IMR-90 (cell line): ENCODE results near the gene MADD. TPM values are rescaled to one million over a fixed set of nuclear protein-coding genes. Genes with fewer than 3 reads are reported as not detected.

Source experiments
- ATAC-seq: fragments of 200-7000 bp; cut with Tn5 transposase; 2 replicates; pipeline ENCODE4 v1.9.1; 2020; ENCODE audit warnings: low read depth, mild to moderate bottlenecking, moderate library complexity
- BruUV-seq: library from RNA; stranded (reverse); fragments of 400-500 nt; replicated peaks from 2 replicates; lab custom pipeline; 2021; lab: Mats Ljungman, UMichigan
- CTCF ChIA-PET: fragments of 300-600 bp; formaldehyde crosslinking; extraction: SDS; loops from one replicate; lab custom pipeline; 2021; ENCODE audit warnings: antibody characterized with exemption; lab: Yijun Ruan, JAX
- POLR2A ChIA-PET: fragments of 300-600 bp; sonication (Branson Sonifier 250); formaldehyde crosslinking; loops from one replicate; lab custom pipeline; 2022; ENCODE audit warnings: antibody characterized with exemption; ENCODE audit not compliant: unreplicated experiment; lab: Charles Lee
- DNase-seq: peaks from one replicate; pipeline ENCODE4 v3.0.0; 2013
- H2AFZ ChIP-seq: replicated peaks from 2 replicates; pipeline ENCODE3; 2013; ENCODE audit warnings: low read length, mild to moderate bottlenecking; ENCODE audit not compliant: poor library complexity
- H2AK5ac ChIP-seq: 2 replicates; pipeline ENCODE4 v1.6.1; 2013; ENCODE audit warnings: low read depth, low read length, inconsistent platforms
- H2AK9ac ChIP-seq: replicated peaks from 2 replicates; pipeline ENCODE3; 2013; ENCODE audit warnings: mild to moderate bottlenecking, low read depth, low read length, moderate library complexity; ENCODE audit not compliant: poor library complexity
- H2BK120ac ChIP-seq: 2 replicates; pipeline ENCODE4 v1.6.1; 2013; ENCODE audit warnings: low read depth, low read length, inconsistent platforms
- H2BK15ac ChIP-seq: 3 replicates; pipeline ENCODE4 v1.6.1; 2013; ENCODE audit warnings: low read depth, low read length, inconsistent platforms
- H2BK20ac ChIP-seq: 2 replicates; pipeline ENCODE4 v1.6.1; 2013; ENCODE audit warnings: low read depth, mild to moderate bottlenecking, inconsistent platforms, low read length, moderate library complexity
- H2BK5ac ChIP-seq: 2 replicates; pipeline ENCODE4 v1.6.1; 2013; ENCODE audit warnings: mild to moderate bottlenecking, low read depth, low read length, inconsistent platforms; ENCODE audit not compliant: poor library complexity, severe bottlenecking
- H3K14ac ChIP-seq: replicated peaks from 2 replicates; pipeline ENCODE4 v1.6.1; 2013; ENCODE audit warnings: low read depth, low read length, inconsistent platforms
- H3K18ac ChIP-seq: 2 replicates; pipeline ENCODE4 v1.6.1; 2013; ENCODE audit warnings: low read depth, low read length, control low read depth
- H3K23ac ChIP-seq: 2 replicates; pipeline ENCODE4 v1.6.1; 2013; ENCODE audit warnings: low read depth, low read length, inconsistent platforms
- H3K27ac ChIP-seq: 2 replicates; pipeline ENCODE4 v1.5.1; 2013; ENCODE audit warnings: mild to moderate bottlenecking, control low read depth, low read length; ENCODE audit not compliant: insufficient read depth
- H3K27me3 ChIP-seq: 2 replicates; pipeline ENCODE4 v1.6.1; 2013; ENCODE audit warnings: low read length; ENCODE audit not compliant: control insufficient read depth, insufficient read depth
- H3K36me3 ChIP-seq: 2 replicates; pipeline ENCODE4 v1.6.1; 2013; ENCODE audit warnings: low read length, mixed read lengths; ENCODE audit not compliant: control insufficient read depth, insufficient read depth
- H3K4ac ChIP-seq: 2 replicates; pipeline ENCODE4 v1.6.1; 2013; ENCODE audit warnings: low read depth, low read length, inconsistent platforms
- H3K4me1 ChIP-seq: 2 replicates; pipeline ENCODE4 v1.6.1; 2013; ENCODE audit warnings: low read length, mixed read lengths; ENCODE audit not compliant: control insufficient read depth, insufficient read depth
- H3K4me2 ChIP-seq: 2 replicates; pipeline ENCODE4 v1.6.1; 2013; ENCODE audit warnings: low read depth, mild to moderate bottlenecking, control low read depth, low read length, moderate library complexity
- H3K4me3 ChIP-seq: 2 replicates; pipeline ENCODE4 v1.5.1; 2013; ENCODE audit warnings: low read depth, mild to moderate bottlenecking, control low read depth, low read length, moderate library complexity; ENCODE audit not compliant: insufficient read depth
- H3K56ac ChIP-seq: 2 replicates; pipeline ENCODE4 v1.6.1; 2013; ENCODE audit warnings: low read length, inconsistent platforms; ENCODE audit not compliant: insufficient read depth; ENCODE audit errors: extremely low read depth
- H3K79me1 ChIP-seq, 2 experiments: 2 replicates each; pipeline ENCODE4 v1.6.1; 2013; ENCODE audit warnings: low read length in 2 of 2, inconsistent platforms in 1 of 2, low read depth in 1 of 2
- H3K9ac ChIP-seq: 2 replicates; pipeline ENCODE4 v1.6.1; 2013; ENCODE audit warnings: low read depth, low read length, control low read depth
- H3K9me1 ChIP-seq: 2 replicates; pipeline ENCODE4 v1.6.1; 2013; ENCODE audit warnings: low read length, inconsistent platforms; ENCODE audit not compliant: insufficient read depth
- H3K9me3 ChIP-seq: 2 replicates; pipeline ENCODE4 v1.6.1; 2013; ENCODE audit warnings: low read length; ENCODE audit not compliant: control insufficient read depth, insufficient read depth
- H4K20me1 ChIP-seq: 2 replicates; pipeline ENCODE4 v1.6.1; 2013; ENCODE audit warnings: low read length, inconsistent platforms; ENCODE audit not compliant: insufficient read depth
- H4K5ac ChIP-seq: 2 replicates; pipeline ENCODE4 v1.6.1; 2013; ENCODE audit warnings: mild to moderate bottlenecking, low read depth, low read length, control low read depth
- H4K8ac ChIP-seq, 2 experiments: 2 replicates each; pipeline ENCODE4 v1.6.1; 2013; ENCODE audit warnings: low read depth in 2 of 2, low read length in 2 of 2, control low read depth in 1 of 2, inconsistent platforms in 1 of 2
- H4K91ac ChIP-seq: 2 replicates; pipeline ENCODE4 v1.6.1; 2013; ENCODE audit warnings: low read depth, low read length, inconsistent platforms; ENCODE audit not compliant: insufficient read depth
- BHLHE40 ChIP-seq: fragments of 150-350 bp; IDR thresholded peaks from 2 replicates; pipeline ENCODE4 v1.6.1; 2016; ENCODE audit warnings: mild to moderate bottlenecking, low read depth, low read length
- CHD1 ChIP-seq: IDR thresholded peaks from 2 replicates; pipeline ENCODE4 v1.6.1; 2012; ENCODE audit warnings: low read depth, low read length, improper control_type of control experiment
- MAFK ChIP-seq: IDR thresholded peaks from 2 replicates; pipeline ENCODE4 v1.6.1; 2012; ENCODE audit warnings: low read depth, low read length, improper control_type of control experiment
- MXI1 ChIP-seq: IDR thresholded peaks from 2 replicates; pipeline ENCODE4 v1.6.1; 2012; ENCODE audit warnings: low read depth, mild to moderate bottlenecking, low read length, moderate library complexity, borderline replicate concordance
- NFE2L2 ChIP-seq: fragments of 150-350 bp; IDR thresholded peaks from 2 replicates; pipeline ENCODE4 v1.6.1; 2016; ENCODE audit warnings: low read depth, mild to moderate bottlenecking, low read length
- RAD21 ChIP-seq: IDR thresholded peaks from 2 replicates; pipeline ENCODE4 v1.6.1; 2012; ENCODE audit warnings: low read length, improper control_type of control experiment
- WGBS, 2 experiments: methylation state at CpG; one replicate each; pipeline versions ENCODE4 v1.1.5 to v1.1.7; 2013; ENCODE audit warnings: missing lambda C conversion rate in 2 of 2; ENCODE audit not compliant: insufficient read length in 1 of 2; ENCODE audit errors: extremely low coverage in 2 of 2; 5-methylcytosine and 5-hydroxymethylcytosine counted together
- dilution Hi-C: fragments of 300-500 bp; cut with HindIII; formaldehyde crosslinking; loops from one replicate; pipeline ENCODE4 v1.14.3; 2018; ENCODE audit warnings: low sequenced_read_pairs; ENCODE audit not compliant: unreplicated experiment
- in situ Hi-C: fragments of 300-500 bp; cut with MboI; formaldehyde crosslinking; loops from 3 replicates; pipeline ENCODE4 v1.14.3; 2019; ENCODE audit warnings: low sequenced_read_pairs, inconsistent platforms, mixed read lengths
- intact Hi-C: fragments of 100-400 bp; cut with micrococcal nuclease; formaldehyde crosslinking; loops from 2 replicates; pipeline ENCODE4 v1.10.0; 2022
- polyA plus RNA-seq, 3 experiments: library from polyadenylated mRNA; depleted of rRNA; stranded (reverse); fragments of >200 nt; gene quantifications; 2 replicates each; pipeline ENCODE4 v1.2.3, GENCODE V29; 2012; ENCODE audit warnings: low replicate concordance in 1 of 3
- total RNA-seq: library from RNA; depleted of rRNA; stranded (reverse); fragments of >200 nt; gene quantifications from 2 replicates; pipeline ENCODE4 v1.2.3, GENCODE V29; 2012

The MADD gene
- total and polyA plus RNA-seq, 2 of the 4 experiments (the other 2 are of a cell fraction), result 13.3 to 16.4 TPM

DNA sequence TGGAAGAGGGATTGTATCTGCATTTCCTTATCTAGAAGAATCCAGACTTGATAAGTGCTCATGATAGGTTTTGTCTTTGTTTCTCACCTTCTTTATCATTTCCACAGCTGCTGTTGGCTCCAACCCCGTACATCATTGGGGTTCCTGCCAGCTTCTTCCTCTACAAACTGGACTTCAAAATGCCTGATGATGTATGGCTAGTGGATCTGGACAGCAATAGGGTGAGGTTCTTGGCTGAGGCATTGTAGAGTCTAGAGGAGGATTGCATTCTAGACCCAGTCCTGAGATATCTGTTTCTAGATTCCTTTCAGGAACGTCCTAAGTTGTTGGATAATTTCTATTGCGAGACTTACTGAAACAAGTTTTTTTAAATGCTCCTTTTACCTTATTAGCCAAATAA, 8.1 kb downstream of the MADD start:
- no peaks in the 10 kb centered on the region for H3K4me1 ChIP-seq
- no peak overlapping the region for H2BK120ac ChIP-seq
- no peak overlapping the region for H4K91ac ChIP-seq
- dilution Hi-C loops (no loop called here), in situ Hi-C loops (no loop called here), intact Hi-C loops (loop anchor here (5.0 kb wide), 1 partner anchor 39 kb away; no protein-coding TSS in a partner anchor)
- TF ChIP-seq NFE2L2, result no peak
- TF ChIP-seq BHLHE40, result no peak
- TF ChIP-seq MAFK, result no peak
- no peak for TF ChIP-seq MXI1
- no peak for TF ChIP-seq CHD1
- no peak for TF ChIP-seq RAD21
- H3K9ac ChIP-seq, result no peak overlapping the region
- DNase-seq, result no peak
- H3K27me3 ChIP-seq, result no peaks in the 10 kb centered on the region
- no peak overlapping the region for H4K8ac ChIP-seq
- no peak overlapping the region for H2AK5ac ChIP-seq
- no peak overlapping the region for H3K18ac ChIP-seq
- POLR2A ChIA-PET, result no interaction called here
- CTCF ChIA-PET, result interaction anchor here (0.6 kb wide), 1 partner anchor 18 kb away, joined by 3 read pairs; no protein-coding TSS in a partner anchor
- ATAC-seq, result no peak
- peaks cover 15% of the 10 kb centered on the region for H4K20me1 ChIP-seq
- H3K9me1 ChIP-seq, result 0 out of 2 replicates have a peak, but pooled peaks cover 3% of the 10 kb centered on the region
- no peak overlapping the region for H3K4ac ChIP-seq
- H2BK5ac ChIP-seq, result no peak overlapping the region
- H2AFZ ChIP-seq, result no peak overlapping the region
- no peak overlapping the region for H3K23ac ChIP-seq
- H3K27ac ChIP-seq, result no peak overlapping the region
- no peak overlapping the region for H3K4me3 ChIP-seq
- H2BK15ac ChIP-seq, result no peak overlapping the region
- no peak overlapping the region for H2BK20ac ChIP-seq
- H3K14ac ChIP-seq, result no peak overlapping the region
- H3K79me1 ChIP-seq, result peaks cover 19 to 31% of the 10 kb centered on the region in 2 experiments
- H3K4me2 ChIP-seq, result no peak overlapping the region
- peaks cover 56% of the 10 kb centered on the region for H3K36me3 ChIP-seq
- no CpG with 5 or more reads among the region's 3 CpGs for WGBS, 2 experiments
- no peak overlapping the region for H2AK9ac ChIP-seq
- no peak overlapping the region for H3K56ac ChIP-seq
- no peak overlapping the region for H4K5ac ChIP-seq
- no peaks in the 10 kb centered on the region for H3K9me3 ChIP-seq
- BruUV-seq, result no TSS peak
